HG03175 (cell line): ENCODE results near the gene IGSF1.

ENCODE experiments used
- ATAC-seq: cut with Tn5 transposase; IDR thresholded peaks from one replicate; pipeline ENCODE4 v1.9.1; 2021; ENCODE audit warnings: mild to moderate bottlenecking, moderate library complexity; ENCODE audit not compliant: unreplicated experiment

Gene IGSF1, protein sequence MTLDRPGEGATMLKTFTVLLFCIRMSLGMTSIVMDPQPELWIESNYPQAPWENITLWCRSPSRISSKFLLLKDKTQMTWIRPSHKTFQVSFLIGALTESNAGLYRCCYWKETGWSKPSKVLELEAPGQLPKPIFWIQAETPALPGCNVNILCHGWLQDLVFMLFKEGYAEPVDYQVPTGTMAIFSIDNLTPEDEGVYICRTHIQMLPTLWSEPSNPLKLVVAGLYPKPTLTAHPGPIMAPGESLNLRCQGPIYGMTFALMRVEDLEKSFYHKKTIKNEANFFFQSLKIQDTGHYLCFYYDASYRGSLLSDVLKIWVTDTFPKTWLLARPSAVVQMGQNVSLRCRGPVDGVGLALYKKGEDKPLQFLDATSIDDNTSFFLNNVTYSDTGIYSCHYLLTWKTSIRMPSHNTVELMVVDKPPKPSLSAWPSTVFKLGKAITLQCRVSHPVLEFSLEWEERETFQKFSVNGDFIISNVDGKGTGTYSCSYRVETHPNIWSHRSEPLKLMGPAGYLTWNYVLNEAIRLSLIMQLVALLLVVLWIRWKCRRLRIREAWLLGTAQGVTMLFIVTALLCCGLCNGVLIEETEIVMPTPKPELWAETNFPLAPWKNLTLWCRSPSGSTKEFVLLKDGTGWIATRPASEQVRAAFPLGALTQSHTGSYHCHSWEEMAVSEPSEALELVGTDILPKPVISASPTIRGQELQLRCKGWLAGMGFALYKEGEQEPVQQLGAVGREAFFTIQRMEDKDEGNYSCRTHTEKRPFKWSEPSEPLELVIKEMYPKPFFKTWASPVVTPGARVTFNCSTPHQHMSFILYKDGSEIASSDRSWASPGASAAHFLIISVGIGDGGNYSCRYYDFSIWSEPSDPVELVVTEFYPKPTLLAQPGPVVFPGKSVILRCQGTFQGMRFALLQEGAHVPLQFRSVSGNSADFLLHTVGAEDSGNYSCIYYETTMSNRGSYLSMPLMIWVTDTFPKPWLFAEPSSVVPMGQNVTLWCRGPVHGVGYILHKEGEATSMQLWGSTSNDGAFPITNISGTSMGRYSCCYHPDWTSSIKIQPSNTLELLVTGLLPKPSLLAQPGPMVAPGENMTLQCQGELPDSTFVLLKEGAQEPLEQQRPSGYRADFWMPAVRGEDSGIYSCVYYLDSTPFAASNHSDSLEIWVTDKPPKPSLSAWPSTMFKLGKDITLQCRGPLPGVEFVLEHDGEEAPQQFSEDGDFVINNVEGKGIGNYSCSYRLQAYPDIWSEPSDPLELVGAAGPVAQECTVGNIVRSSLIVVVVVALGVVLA (N-terminal part only)

DNA sequence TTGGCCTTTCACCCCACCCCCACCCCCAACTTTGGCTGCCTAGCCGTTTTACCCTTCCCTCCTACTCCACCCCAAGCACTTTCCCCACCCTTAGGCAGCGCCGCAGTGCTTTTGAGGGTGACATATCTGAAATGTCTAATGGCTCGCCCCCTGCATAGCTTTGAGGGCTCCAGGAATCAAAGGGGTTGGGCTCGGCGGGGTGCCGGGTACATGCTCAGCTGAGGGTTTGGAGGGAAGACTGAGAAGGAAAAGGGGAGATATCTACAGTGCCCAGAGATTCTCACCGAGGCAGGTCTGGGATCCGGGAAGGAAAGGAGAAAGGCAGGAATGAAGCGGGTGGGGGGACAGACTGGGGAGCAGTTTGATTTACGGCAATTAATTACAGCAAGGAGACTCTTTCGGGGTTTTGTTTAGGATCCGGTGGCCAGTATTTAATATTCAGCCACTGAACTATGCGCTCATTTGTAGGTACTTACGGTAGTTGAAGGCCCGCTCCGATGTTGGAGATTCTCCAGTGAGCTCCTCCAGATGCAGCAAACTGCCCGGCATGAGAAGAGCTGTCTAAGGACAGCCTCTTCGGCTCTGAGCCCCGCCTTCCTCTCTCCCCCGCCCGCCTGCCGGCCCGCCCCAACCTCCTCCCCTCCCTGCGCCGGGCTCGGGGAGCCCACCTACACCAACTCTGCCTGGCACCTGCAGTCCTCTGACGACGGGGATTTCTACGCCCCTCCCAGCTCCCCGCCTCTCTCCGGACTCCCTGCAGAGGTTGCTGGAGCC is at the start of gene IGSF1:
Gene IGSF1 (minus strand): TSS at position 569 of the 774 bp plus-strand sequence. CDS start 2,632 bp downstream, outside the sequence.
- ATAC-seq, result no peak

DNA sequence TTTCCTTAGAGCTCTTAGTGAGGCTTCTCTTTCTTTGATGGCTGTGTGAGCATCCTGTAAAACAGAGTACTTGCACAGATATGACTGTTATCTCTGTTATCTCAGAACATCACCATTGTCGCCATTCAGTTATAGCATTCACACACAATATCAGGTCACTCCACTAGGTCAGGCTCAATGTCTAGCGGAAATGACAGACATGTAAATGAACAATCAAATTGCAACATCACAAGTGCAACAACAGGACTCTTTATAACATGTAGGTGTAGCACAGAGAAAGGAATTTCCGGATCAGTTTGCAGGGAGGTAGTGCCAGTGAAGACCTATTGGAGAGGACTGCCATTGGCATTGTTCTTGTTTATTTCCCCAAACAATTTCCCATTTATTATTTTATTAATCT is 43.2 kb upstream of the IGSF1 start:
- ATAC-seq, result no peak

DNA sequence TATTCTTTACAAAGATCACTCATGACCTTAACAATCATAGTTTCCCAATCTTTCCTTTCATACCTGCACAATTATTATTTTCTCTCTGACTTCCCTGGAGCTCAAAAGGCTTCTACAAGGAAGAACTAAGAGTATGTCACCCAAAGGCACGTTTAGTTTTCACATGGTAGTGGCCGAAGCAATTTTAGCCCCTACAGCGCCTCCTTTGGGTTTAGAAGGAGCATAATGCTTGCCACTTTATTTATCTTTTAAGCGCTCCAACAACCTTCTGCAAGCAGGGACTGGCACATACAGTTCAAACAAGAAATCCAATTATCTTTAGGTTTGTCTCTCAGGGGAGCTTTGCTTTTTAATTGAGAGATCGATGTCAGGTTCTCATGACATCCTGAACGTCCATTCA is 42.0 kb upstream of the IGSF1 start:
- no peak for ATAC-seq

DNA sequence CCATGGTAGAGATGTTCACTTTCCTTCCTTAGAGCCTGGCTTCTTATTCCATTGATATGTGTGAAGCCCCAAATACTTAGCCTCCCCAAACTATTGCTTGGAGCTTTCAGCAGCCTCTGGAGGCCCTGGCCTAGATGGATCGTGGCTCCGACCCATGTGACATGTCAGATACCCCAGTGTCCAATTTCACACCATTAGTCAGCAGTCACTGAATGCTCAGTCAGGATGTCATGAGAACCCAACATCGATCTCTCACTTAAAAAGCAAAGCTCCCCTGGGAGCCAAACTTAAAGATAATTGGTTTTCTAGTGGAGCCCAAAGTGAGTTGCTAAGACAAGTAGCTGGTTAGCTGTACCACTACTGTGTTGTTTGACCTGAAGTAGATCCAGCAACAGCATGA is 41.6 kb upstream of the IGSF1 start:
- no peak for ATAC-seq

DNA sequence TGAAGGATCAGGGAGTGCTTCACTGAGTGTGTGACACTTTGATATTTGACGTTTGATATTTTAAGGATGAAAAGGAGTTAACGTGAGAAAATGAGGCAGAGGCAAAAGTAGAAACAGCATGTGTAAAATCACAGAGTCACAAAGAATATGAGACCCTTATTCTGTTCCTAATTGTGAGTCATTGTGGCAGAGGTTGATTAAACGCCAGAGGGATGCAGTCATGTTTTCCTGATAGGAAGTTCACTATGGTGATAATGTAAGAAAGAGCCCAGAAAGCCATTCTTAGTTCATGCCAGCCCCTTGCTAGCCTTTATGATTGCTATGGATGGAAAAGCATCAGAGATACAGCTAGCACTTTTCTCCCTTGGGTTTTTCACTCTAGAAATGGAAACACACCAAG is 33.5 kb upstream of the IGSF1 start:
- no peak for ATAC-seq

DNA sequence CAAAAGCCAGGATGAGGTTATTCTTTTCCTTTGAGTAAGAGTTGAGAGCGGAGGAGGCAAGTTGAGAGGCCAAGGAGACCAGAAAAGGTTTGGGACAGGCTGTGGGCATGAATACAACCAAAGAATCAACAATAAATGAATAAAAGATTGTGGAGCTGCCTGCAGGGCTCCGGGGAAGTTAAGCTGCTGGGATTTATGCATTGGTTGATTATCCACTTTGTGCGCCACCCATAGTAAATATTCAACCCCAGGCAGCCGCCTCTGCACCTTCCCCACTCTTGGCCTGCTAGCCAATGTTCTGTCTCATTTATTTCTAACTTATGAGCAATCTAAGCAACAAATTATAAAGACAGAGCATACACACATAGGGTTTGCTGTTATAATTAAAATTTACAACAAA is 28.2 kb upstream of the IGSF1 start:
- no peak for ATAC-seq

DNA sequence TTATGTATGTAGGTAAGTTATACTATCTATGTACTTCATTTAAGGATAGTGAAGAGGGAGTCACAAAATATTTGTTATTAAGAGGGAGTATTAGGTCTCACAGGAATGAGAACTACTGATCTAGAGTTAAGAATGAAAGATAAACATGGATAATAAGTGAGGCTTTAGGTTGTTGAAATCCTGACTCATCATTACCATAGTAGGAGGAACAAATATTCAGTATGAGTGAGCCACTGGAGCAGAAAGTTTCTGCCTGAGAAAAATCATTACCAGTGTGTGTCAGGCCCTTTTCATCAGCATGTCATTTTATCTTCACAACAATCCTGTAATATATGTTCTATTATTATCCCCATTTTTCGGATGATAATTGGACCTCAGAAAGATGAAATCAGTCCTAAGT is 27.2 kb upstream of the IGSF1 start:
- no peak for ATAC-seq

DNA sequence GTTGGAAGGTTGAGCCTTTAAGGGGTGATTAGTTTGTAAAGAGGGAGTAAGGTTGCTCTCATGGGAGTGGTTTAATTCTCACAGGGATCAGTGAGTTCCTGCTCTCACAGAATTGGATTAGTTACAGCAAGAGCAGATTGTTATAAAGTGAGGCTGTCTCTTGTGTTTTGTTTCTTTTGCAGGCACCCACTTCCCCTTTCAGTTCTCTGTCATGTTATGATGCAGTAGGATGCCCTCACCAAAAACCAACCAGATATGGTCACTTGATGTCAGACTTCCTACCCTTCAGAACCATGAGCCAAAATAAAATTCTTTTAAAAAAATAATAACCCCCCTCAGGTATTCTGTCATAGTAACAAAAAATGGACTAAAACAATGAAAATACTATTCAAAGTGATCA is 19.9 kb upstream of the IGSF1 start:
- no peak for ATAC-seq

DNA sequence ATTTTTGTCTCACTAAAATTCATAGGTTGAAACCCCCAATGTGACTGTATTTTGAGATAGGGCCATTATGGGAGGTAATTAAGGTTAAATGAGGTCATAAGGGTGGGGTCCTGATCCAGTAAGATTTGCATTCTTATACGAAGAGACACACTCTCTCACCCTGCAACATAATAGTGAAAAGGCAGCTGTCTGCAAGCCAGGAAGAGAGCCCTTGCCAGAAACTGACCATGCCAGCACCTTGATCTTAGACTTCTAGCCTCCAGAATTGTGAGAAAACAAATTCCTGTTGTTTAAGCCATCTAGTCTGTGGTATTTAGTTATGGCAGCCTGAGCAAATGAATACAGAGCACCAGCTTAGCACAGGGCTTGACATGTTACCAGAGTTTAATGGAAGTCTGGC is 17.5 kb upstream of the IGSF1 start:
- no peak for ATAC-seq

DNA sequence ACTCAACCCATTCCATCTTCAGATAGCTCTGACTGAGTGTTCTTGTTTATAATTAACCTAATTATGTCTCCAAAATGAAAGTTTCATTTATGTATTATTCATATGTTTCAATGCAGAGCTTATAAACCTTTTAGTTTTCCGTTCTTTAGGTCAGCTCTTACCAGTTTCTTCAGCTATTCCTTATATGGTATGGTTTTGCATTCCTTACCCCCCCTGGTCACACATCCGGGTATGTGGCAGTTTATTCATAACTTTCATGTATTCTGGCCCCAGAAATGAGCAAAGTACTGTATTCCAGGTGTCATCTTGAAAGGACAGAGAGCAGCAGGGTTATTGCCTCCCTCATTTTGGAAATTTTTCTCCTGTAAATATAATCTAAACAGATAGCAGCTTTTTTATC is 16.8 kb upstream of the IGSF1 start:
- ATAC-seq, result no peak

DNA sequence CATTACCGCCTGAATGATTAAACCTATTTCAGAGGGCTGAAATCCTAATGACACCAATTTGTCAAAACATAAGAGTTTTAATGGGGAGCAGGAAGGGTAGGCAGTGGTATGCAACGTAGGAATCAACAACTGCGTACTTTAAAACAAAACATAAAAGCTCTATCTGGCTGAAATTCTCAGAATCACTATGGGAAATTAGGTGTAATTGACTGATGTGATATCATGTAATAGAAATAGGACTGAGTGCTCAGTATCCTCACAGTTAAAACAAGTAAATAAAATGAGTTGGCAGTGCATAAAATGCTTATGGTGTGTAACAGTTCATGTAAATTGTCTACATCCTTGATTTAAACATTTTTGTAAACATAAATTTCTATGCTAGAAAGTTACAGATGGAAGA is 13.6 kb upstream of the IGSF1 start:
- no peak for ATAC-seq

DNA sequence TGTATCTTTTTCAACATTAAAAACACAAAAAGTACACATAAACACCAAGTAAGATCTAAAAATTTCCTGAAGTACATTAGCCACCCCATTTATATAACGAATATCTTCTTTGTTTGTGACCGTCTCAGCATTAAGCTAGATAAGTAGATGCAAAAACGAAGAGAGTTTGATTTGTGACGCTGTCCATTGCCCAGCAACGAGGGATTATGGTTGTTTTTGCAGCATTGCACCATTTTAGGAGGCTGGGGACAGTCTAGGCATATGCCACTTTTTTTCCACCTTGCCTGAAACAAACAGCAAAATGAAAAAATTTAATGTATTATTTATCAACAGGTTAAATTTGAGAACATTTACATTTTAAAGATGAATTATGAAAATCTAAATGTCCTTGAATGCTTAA is 12.0 kb upstream of the IGSF1 start:
- no peak for ATAC-seq

DNA sequence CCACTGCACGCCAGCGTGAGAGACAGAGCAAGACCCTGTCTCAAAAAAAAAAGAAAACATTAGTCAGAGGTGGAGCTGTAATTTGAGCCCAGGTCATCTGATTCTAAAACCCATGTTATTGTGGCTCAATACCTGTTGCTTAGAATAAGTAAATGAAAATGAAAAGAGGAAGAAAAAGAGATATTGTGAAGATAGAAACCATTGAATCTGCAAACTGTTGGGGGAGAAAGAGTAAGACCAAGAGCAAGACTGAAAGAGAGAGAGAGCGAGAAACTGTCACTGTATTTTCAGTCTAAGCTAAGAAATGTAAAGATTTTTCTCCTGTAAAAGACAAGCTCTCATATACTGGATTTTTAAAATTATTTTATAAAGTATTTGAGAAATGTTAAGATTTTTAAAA is 9.7 kb upstream of the IGSF1 start:
- ATAC-seq, result no peak

DNA sequence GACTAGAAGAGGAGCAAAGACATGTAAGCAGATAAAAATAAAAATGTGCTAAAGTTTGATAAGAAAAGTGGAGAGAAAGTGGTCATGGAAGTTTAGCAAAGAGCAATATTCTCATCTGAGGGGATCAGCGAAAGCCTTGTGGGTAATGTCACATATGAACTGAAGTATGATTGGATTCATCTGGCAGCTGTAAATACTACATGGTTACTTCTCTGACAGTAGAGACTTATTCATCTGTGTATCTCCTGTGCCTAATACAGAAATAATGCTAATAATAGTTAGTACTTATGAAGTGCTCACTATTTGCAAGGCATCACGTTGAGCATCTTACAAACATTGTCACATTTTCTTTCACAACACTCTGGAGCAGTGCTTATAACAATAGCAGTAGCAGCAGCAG is 8.9 kb upstream of the IGSF1 start:
- no peak for ATAC-seq

DNA sequence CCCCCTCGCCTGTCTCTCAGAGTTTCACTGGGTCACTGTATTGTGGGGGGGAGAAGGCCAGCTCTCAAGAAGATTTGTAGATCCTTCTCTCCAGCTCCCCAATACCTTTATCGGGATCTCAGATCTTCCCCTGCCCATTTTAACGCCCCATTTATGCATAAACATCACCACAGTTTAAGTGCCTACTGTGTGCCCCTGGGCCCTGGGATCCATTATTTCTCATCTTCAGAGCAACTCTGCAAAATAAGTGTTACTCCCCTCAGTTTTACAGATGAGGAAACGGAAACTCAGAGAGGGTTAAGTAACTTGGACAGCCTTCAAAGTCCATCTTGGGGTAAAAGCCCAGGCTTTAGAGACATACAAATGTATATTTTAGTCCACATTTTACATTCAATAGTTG is 421 bp upstream of the IGSF1 start:
- ATAC-seq, result no peak

DNA sequence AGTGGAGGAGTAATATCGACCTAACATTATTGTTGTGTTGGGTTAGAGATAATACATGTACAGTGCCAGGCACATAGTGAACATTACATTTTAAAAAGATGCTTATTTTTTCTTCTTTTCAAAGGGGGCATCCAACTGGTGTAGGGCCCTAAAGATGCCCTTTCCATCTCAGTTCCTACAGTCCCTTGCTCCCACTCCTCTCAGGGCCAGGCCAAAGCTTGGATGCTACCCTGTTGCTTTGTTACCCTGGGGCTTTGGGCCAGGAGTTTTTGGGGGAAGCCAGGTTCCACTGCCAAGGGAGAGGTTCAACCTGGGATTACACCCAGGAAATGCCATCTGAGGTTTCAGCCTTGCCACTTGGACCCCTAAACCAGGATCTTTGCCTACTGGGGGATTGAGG is 918 bp downstream of the IGSF1 start:
- no peak for ATAC-seq

DNA sequence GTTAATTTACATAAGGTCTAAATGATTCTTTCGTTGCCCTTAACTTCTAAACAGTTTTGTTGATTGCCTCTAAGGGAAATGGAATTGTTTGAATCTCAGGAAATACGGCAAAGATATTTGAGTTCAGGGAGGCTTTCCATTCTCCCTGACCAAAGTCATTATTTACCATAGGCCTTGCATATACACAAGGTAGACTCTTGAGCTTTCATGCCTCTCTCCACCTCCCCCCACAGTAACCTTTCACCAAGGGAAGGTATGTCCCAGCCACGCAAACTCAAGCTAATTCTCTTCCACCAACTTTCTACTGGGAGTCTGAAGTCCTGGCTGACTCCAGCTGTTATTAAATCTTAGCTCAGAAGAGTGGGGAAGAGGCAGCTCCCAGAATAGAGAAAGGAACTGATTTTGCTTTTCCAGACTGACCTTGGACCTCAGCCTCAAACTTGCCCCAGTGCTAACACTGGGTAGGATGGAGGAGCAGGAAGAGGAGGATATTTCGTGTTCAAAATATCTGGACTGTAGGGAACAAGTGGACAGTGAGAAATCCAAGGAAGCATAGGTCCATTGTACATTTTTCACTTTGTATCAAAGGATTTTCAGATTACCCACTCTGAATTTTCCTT is 1.4 kb downstream of the IGSF1 start:
- no peak for ATAC-seq

DNA sequence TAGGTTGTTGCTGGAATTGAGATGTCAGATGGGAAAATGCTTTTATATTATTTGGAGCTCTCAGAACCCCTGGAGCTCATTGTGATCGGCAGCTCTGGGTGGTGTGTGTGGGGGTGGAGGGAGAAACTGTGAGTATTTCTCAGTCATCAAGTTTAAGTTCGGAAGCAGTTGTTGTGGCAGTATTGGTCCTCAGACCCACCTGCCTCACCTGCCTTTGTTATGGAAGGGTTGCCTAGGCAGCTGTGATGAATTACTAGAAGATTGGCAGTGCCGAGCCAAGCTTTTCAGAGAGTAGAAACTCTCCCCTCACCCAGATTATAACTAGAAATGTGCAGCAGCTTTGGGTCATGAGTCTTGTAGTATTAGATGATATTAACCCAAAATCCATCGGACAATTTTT is 9.5 kb downstream of the IGSF1 start:
- ATAC-seq, result no peak

DNA sequence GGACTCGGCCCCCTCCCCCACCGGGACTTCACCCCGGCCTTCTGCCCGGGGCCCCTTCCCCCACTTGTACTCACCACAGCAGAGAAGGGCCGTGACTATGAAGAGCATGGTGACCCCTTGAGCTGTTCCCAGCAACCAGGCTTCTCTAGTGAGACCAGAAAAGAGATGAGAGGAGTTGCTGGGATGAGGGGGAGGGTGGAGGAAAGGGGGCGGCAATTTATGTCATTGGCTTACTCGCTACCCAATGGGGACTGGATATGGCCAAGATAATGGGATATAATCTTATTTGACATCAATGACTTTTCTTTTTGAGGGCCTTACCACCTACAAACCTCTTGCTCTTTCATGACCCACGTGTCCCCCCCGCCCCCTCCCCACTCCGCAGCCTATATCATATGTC is 9.9 kb downstream of the IGSF1 start:
- no peak for ATAC-seq

DNA sequence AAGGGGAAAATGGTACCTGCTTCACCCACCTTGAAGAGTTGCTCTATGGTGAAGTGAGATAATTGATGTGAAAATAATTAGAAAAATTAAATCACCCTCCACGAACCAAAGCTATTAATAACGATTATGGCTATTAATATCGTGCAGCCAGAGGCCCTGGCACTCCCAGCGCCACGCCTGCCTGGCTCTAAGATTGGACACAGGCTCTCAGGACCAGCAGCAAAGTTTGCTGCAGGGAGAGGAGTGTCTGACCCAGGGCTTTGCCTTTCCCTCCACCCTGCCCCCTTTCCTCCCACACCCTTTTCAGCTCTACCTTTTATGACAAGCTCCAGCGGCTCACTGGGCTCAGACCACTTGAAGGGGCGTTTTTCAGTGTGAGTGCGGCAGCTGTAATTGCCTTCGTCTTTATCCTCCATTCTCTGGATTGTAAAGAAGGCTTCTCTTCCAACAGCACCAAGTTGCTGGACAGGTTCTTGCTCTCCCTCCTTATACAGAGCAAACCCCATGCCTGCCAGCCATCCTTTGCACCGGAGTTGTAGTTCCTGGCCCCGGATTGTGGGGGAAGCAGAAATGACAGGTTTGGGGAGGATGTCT is 11.5 kb downstream of the IGSF1 start:
- ATAC-seq, result no peak
